22Rv1 (cell line): ENCODE measurements around the gene CAPN8.

Source experiments
- CTCF ChIP-seq: fragments of 450-650 bp; IDR thresholded peaks from 2 replicates; pipeline ENCODE4 v1.5.1; 2017; ENCODE audit warnings: mild to moderate bottlenecking
- ZFX ChIP-seq: fragments of 450-650 bp; IDR thresholded peaks from 2 replicates; pipeline ENCODE4 v1.6.1; 2017; ENCODE audit warnings: antibody characterized with exemption, borderline replicate concordance

- TF ChIP-seq CTCF (no peak), ZFX (no peak)
Observed at GRCh38 chr1:223609066-223609465, 56.4 kb downstream of the CAPN8 start.
